Kidney epithelial cell (primary cell): ENCODE data around the gene GAREM2. TPM values are rescaled to one million over a fixed set of nuclear protein-coding genes. Genes with fewer than 3 reads are reported as not detected.

Experiments used
- DNase-seq: peaks from one replicate; pipeline ENCODE4 v3.0.0-alpha.2; 2010; ENCODE audit warnings: low read depth
- H3K27me3 ChIP-seq: 2 replicates; pipeline ENCODE4 v1.6.0; 2011; ENCODE audit warnings: low read length; ENCODE audit not compliant: control insufficient read depth, insufficient read depth
- H3K36me3 ChIP-seq: 2 replicates; pipeline ENCODE4 v1.5.1; 2011; ENCODE audit warnings: low read length; ENCODE audit not compliant: control insufficient read depth, insufficient read depth
- H3K4me3 ChIP-seq: 2 replicates; pipeline ENCODE4 v1.5.1; 2011; ENCODE audit warnings: low read depth, mild to moderate bottlenecking, control low read depth, low read length
- CTCF ChIP-seq: IDR thresholded peaks from 2 replicates; pipeline ENCODE4 v1.5.1; 2011; ENCODE audit warnings: mild to moderate bottlenecking, moderate library complexity, low read length, control low read depth, inconsistent platforms; ENCODE audit not compliant: insufficient read depth, poor library complexity, severe bottlenecking
- total RNA-seq: library from RNA; depleted of rRNA; stranded (reverse); fragments of >200 nt; gene quantifications from 2 replicates; pipeline ENCODE4 v1.2.3, GENCODE V29; 2015

Gene GAREM2
- total RNA-seq, 1 donor from 2014 or later = 3.0 TPM

GRCh38 chr2:26176279-26176615, 3.4 kb downstream of the GAREM2 start:
- Histone ChIP-seq H3K36me3 (no peaks in the 10 kb centered on the region), H3K27me3 (peaks cover 35% of the 10 kb centered on the region), H3K4me3 (no peak overlapping the region)
- no peak for DNase-seq
- TF ChIP-seq CTCF = no peak

- TF ChIP-seq CTCF = no peak
Observed at GRCh38 chr2:26177122-26177521, 4.2 kb downstream of the GAREM2 start.

GRCh38 chr2:26178246-26178645, 5.4 kb downstream of the GAREM2 start:
- TF ChIP-seq CTCF = no peak
- H3K4me3 ChIP-seq = no peak overlapping the region
- no peaks in the 10 kb centered on the region for H3K36me3 ChIP-seq
- no peak for DNase-seq
- peaks cover 23% of the 10 kb centered on the region for H3K27me3 ChIP-seq

More at GRCh38 chr2:26177122-26177521, 4.2 kb downstream of the GAREM2 start:
- Histone ChIP-seq H3K27me3 (peaks cover 30% of the 10 kb centered on the region), H3K4me3 (no peak overlapping the region), H3K36me3 (no peaks in the 10 kb centered on the region)
- no peak for DNase-seq

GRCh38 chr2:26178746-26179436, 6.0 kb downstream of the GAREM2 start:
- peak overlapping the region; percentile 42 for H3K4me3 ChIP-seq
- H3K36me3 ChIP-seq = no peaks in the 10 kb centered on the region
- DNase-seq = no peak
- no peak for TF ChIP-seq CTCF
- H3K27me3 ChIP-seq = peaks cover 17% of the 10 kb centered on the region

- no peak overlapping the region for H3K4me3 ChIP-seq
- no peak for TF ChIP-seq CTCF
- peaks cover 11% of the 10 kb centered on the region for H3K27me3 ChIP-seq
- no peaks in the 10 kb centered on the region for H3K36me3 ChIP-seq
- no peak for DNase-seq
Observed at GRCh38 chr2:26179446-26179913, 6.6 kb downstream of the GAREM2 start.

- Histone ChIP-seq H3K27me3 (no peaks in the 10 kb centered on the region), H3K4me3 (no peak overlapping the region), H3K36me3 (no peaks in the 10 kb centered on the region)
- DNase-seq = no peak
- TF ChIP-seq CTCF = no peak
Observed at GRCh38 chr2:26182441-26182840, 9.6 kb downstream of the GAREM2 start.
